ENCODE data around the gene ABCC1.

ABCC1 gene

DNA sequence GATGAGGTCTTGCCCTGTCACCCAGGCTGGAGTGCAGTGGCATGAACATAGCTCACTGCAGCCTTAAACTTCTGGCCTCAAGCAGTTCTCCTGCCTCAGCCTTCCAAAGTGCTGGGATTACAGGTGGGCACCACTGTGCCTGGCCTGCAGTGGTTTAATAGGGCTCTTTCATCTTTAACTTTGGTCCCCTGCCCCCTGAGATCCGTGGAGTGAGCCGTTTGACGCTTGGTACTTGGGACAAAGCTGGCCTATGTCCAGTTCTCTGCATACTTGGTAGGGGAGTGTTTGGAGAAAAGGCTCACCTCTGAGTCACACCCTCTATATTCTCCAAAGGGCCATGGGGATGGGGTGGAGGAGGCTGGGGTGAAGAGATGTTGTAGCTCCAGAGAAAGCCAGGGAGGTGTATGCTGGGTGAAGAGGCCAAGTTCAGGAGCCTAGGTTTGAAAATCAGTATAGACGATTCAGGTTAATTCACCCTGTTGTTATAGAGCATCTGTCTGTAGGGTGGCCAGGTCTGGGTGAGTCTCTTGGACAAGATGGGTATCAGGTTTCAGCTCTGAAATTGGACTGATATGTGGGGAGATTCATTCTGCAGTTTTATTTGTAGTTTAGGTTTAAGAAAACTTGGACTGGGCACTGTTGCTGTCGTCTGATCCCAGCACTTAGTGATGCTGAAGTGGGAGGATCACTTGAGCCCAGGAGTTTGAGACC, 17.6 kb downstream of the ABCC1 start:
- Histone ChIP-seq H3K4me3 (ENCODE audit: low read depth in 1 of 2, low read length in 1 of 2) (no peak overlapping the region), H3K9me3 (no peaks in the 10 kb centered on the region), H3K27ac (no peak overlapping the region), H3K36me3 (no peaks in the 10 kb centered on the region), H3K27me3 (no peaks in the 10 kb centered on the region), H3K4me1 (ENCODE audit: control insufficient read depth in 1 of 2, insufficient read depth in 1 of 2, low read depth in 1 of 2, low read length in 1 of 2) (peaks cover 14 to 18% of the 10 kb centered on the region in 2 experiments)
- TF ChIP-seq, protein P1, sequence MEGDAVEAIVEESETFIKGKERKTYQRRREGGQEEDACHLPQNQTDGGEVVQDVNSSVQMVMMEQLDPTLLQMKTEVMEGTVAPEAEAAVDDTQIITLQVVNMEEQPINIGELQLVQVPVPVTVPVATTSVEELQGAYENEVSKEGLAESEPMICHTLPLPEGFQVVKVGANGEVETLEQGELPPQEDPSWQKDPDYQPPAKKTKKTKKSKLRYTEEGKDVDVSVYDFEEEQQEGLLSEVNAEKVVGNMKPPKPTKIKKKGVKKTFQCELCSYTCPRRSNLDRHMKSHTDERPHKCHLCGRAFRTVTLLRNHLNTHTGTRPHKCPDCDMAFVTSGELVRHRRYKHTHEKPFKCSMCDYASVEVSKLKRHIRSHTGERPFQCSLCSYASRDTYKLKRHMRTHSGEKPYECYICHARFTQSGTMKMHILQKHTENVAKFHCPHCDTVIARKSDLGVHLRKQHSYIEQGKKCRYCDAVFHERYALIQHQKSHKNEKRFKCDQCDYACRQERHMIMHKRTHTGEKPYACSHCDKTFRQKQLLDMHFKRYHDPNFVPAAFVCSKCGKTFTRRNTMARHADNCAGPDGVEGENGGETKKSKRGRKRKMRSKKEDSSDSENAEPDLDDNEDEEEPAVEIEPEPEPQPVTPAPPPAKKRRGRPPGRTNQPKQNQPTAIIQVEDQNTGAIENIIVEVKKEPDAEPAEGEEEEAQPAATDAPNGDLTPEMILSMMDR (IDR thresholded peaks at IDR 0.05) = no peak

DNA sequence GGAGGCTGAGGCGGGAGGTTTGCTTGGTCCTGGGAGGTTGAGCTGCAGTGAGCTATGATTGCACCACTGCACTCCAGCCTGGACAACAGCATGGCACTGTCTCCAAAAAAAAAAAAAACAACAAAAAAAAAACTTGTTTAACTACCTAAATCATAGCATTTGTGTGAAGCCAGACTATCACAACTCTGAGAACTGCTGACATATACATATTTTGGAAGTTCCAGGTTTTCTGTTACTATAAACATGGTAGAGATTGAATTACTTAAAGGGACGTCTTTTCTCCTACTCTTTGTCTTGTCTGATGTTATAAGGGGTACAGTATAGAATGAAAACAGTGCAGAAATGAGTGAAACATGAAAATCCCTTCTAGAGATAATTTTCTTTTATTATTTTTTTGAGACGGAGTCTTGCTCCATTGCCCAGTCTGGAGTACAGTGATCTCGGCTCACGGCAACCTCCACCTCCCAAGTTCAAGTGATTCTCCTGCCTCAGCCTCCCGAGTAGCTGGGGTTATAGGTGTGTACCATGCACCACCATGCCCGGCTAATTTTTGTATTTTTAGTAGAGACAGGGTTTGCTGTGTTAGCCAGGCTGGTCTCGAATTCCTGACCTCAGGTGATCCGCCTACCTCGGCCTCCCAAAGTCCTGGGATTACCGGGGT, 18.4 kb downstream of the ABCC1 start:
- Histone ChIP-seq H3K27ac (no peak overlapping the region), H3K4me1 (ENCODE audit: control insufficient read depth in 1 of 2, insufficient read depth in 1 of 2, low read depth in 1 of 2, low read length in 1 of 2) (peaks cover 18 to 23% of the 10 kb centered on the region in 2 experiments), H3K4me3 (ENCODE audit: low read depth in 1 of 2, low read length in 1 of 2) (no peak overlapping the region), H3K36me3 (no peaks in the 10 kb centered on the region), H3K27me3 (no peaks in the 10 kb centered on the region), H3K9me3 (no peaks in the 10 kb centered on the region)
- TF ChIP-seq, protein P1 (IDR thresholded peaks at IDR 0.05) = no peak

DNA sequence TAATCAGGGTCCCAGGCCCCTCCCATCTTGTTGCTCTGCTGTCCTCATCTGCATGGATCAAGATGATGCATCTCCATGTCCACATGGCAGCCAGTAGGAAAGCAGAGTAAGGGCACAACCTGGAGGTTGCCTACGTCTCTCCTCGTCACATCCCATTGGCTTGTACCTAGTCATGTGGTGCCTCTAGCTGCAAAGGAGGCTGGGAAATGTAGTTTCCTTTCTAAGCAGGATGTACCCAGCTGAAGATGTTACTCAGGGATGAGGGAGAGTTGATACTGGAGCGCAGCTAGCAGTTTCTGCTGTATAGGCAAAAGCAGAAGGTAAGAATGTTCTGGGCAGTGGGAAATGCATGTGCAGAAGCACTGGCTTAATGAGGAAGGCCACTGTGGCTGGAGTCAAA, 20.8 kb downstream of the ABCC1 start:
- Histone ChIP-seq H3K27me3 (no peaks in the 10 kb centered on the region), H3K27ac (peak overlapping the region; percentile 68), H3K4me1 (ENCODE audit: control insufficient read depth in 1 of 2, insufficient read depth in 1 of 2, low read depth in 1 of 2, low read length in 1 of 2) (peaks cover 31 to 39% of the 10 kb centered on the region in 2 experiments), H3K36me3 (no peaks in the 10 kb centered on the region), H3K4me3 (ENCODE audit: low read depth in 1 of 2, low read length in 1 of 2) (no peak overlapping the region), H3K9me3 (no peaks in the 10 kb centered on the region)
- TF ChIP-seq, protein P1 (IDR thresholded peaks at IDR 0.05) = no peak

DNA sequence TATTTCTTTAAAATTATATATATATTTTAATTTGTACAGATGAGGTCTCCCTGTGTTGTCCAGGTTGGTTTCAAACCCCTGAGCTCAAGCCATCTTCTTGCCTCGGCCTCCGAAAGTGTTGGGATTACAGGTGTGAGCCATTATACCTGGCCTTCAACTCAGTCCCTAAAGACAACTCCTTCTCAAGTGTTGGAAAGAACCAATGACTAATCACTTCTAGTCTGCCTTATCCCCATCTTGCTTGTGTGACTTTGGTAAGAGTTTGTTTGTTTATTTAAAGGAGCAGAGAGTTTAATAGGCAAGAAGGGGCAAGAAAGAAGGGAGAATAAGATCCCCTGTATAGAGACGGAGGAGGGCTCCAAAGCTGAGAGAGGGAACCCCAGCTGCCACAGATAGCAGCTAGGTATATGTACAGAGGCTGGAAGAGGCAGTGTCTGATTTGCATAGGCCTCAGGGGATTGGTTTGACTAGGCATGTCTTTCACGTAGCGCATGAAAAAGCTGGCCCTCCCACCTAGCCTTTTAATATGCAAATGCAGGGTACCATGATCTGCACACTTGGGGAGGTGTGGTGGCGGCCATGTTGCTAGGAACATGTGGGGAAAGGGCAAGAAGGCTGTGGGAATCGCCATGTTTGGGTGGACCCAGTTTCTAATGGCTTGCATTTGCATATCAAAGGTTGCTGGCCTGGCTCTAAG, 21.5 kb downstream of the ABCC1 start:
- H3K4me3 ChIP-seq (ENCODE audit: low read depth in 1 of 2, low read length in 1 of 2) = no peak overlapping the region
- H3K4me1 ChIP-seq (ENCODE audit: control insufficient read depth in 1 of 2, insufficient read depth in 1 of 2, low read depth in 1 of 2, low read length in 1 of 2) = peaks cover 33 to 45% of the 10 kb centered on the region in 2 experiments
- no peaks in the 10 kb centered on the region for H3K9me3 ChIP-seq
- peak overlapping the region; percentile 68 for H3K27ac ChIP-seq
- H3K27me3 ChIP-seq = no peaks in the 10 kb centered on the region
- TF ChIP-seq, protein P1 (IDR thresholded peaks at IDR 0.05) = no peak
- H3K36me3 ChIP-seq = no peaks in the 10 kb centered on the region

DNA sequence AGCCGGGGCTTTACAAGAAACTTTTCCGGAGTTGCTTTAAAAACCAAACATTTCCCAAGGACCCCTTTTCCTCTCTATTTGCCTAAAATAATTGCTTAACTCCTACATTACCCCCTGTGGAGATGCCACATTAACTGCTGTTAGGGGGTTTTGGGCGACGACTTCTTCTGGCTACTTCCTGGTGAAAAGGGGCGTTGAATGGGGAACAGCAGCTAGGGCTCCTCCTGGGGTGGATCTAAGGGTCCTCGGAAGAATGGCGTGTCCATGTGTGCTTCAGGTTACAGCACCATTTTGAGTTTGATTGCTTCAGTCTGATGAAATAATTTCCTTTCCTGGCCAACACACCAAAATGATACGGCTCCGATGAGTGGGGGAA, 22.0 kb downstream of the ABCC1 start:
- Histone ChIP-seq H3K9me3 (no peaks in the 10 kb centered on the region), H3K36me3 (no peaks in the 10 kb centered on the region), H3K27me3 (no peaks in the 10 kb centered on the region), H3K4me1 (ENCODE audit: control insufficient read depth in 1 of 2, insufficient read depth in 1 of 2, low read depth in 1 of 2, low read length in 1 of 2) (peaks cover 33 to 49% of the 10 kb centered on the region in 2 experiments), H3K4me3 (ENCODE audit: low read depth in 1 of 2, low read length in 1 of 2) (no peak overlapping the region), H3K27ac (peak overlapping the region; percentile 68)
- TF ChIP-seq, protein P1 (IDR thresholded peaks at IDR 0.05) = no peak
